Heart left ventricle (tissue), 16 donors: Measurements from ENCODE around the gene RNGTT. TPM values are rescaled to one million over a fixed set of nuclear protein-coding genes. Genes with fewer than 3 reads are reported as not detected.
A peak's percentile ranks its signal among the peaks of the same experiment; 100 is the strongest.

ENCODE experiments used
- ATAC-seq, 4 donors: fragments of 200-7000 bp; cut with Tn5 transposase; one replicate each; pipeline ENCODE4 v1.9.1; 2020 to 2022; ENCODE audit warnings: moderate library complexity in 4 of 4, mild to moderate bottlenecking in 3 of 4, moderate number of reproducible peaks in 1 of 4
- DNase-seq, 5 donors: peaks; one replicate each; pipeline ENCODE4 v3.0.0-alpha.2; 2020
- H3K27ac ChIP-seq, 12 donors: fragments of 200-600 bp; sonication (generic) in 4 of 12; one replicate each; pipeline versions ENCODE4 v1.5.0 to v1.8.0; 2016 to 2022; ENCODE audit warnings: mild to moderate bottlenecking in 2 of 12
- H3K27me3 ChIP-seq, 9 donors: fragments of 200-600 bp; sonication (generic) in 2 of 9; one replicate each; pipeline versions ENCODE4 v1.5.1 to v1.8.0; 2016 to 2022; ENCODE audit warnings: mild to moderate bottlenecking in 3 of 9
- H3K36me3 ChIP-seq, 9 donors: fragments of 200-600 bp; sonication (generic) in 2 of 9; one replicate each; pipeline versions ENCODE4 v1.5.0 to v1.8.0; 2018 to 2022; ENCODE audit warnings: mild to moderate bottlenecking in 2 of 9
- H3K4me1 ChIP-seq, 12 donors: fragments of 200-600 bp; sonication (generic) in 4 of 12; one replicate each; pipeline versions ENCODE4 v1.5.0 to v1.8.0; 2016 to 2022; ENCODE audit warnings: mild to moderate bottlenecking in 3 of 12
- H3K4me3 ChIP-seq, 12 donors: fragments of 200-600 bp; sonication (generic) in 4 of 12; one replicate each; pipeline versions ENCODE4 v1.5.0 to v1.8.0; 2017 to 2022; ENCODE audit warnings: mild to moderate bottlenecking in 9 of 12, moderate library complexity in 4 of 12
- H3K9me3 ChIP-seq, 12 donors: fragments of 200-600 bp; sonication (generic) in 4 of 12; one replicate each; pipeline versions ENCODE4 v1.5.0 to v1.8.0; 2016 to 2022; ENCODE audit warnings: mild to moderate bottlenecking in 1 of 12
- POLR2A ChIP-seq, 2 donors: fragments of 450-650 bp; IDR thresholded peaks; one replicate each; pipeline ENCODE4 v1.6.1; 2017; ENCODE audit warnings: antibody characterized with exemption in 2 of 2, mild to moderate bottlenecking in 2 of 2, moderate library complexity in 2 of 2
- WGBS, 4 donors: extraction: QIAGEN DNeasy Blood & Tissue Kit in 2 of 4; methylation state at CpG; one replicate each; pipeline versions ENCODE4 v1.1.5 to v1.1.7; 2013 to 2018; 5-methylcytosine and 5-hydroxymethylcytosine counted together
- intact Hi-C, 10 donors: fragments of 100-400 bp; cut with DNase I; formaldehyde crosslinking; loops; one replicate each; pipeline versions ENCODE4 v1.11.1 to v1.14.2; 2022
- polyA plus RNA-seq, 2 donors: library from polyadenylated mRNA; stranded (reverse); fragments of 200-250 nt; gene quantifications; one replicate each; pipeline ENCODE4 v1.2.3, GENCODE V29; 2013
- total RNA-seq, 9 donors: library from RNA; depleted of rRNA in 2 of 9; stranded (reverse); fragments of >200 nt in 2 of 9; fragmentation: NEBNext Ultra II Directional in 3 of 9; extraction: Animal tissue kit (Norgen Biotek cat#: 25700) in 3 of 9; gene quantifications; one replicate each; pipeline versions ENCODE4 v1.1.0 to v1.2.4, GENCODE V29; 2016 to 2023
- TF ChIP-seq, protein P1 (sequence below), 12 donors: fragments of 200-600 bp; sonication (generic) in 4 of 12; IDR thresholded peaks; one replicate each; pipeline versions ENCODE4 v1.5.0 to v1.8.0; 2018 to 2022; ENCODE audit warnings: antibody characterized with exemption in 12 of 12, mild to moderate bottlenecking in 5 of 12
- donor health status: ischemic (EF 13 %, LVEDD 7.1; RV severe dilation, severe dysfunction).
- donor health status: healthy with polysubstance abuse.
- donor health status: DM: no; HTN: yes; CAD: no.
- donor health status: DM: no; HTN: no; CAD: no.
- donor health status: ischemic (EF 25% LVEDD 6.9; RV normal size, moderate dysfunction).
- donor health status: ischemic (EF 25% LVEDD 5.7; RV mildly dilated, moderate dysfunction).
- donor health status: healthy.
- donor health status: DM: yes; HTN: yes; CAD: no.
- donor health status: ischemic (EF 35%, LVEDD 5.7; RV mildly dilated, moderate dysfunction).
- donor health status: nonischemic (EF 11% LVEDD 7.7; RV severe dilation, severe dysfunction).
- donor health status: DM: yes; HTN: yes; CAD: no.
- donor health status: PGD.
- donor health status: ischemic (EF 29% LVEDD 5.4; RV normal size, mild dysfunction).
- donor health status: nonischemic (EF 23%, LVEDD 6.1; RV moderate dilation, normal function).

The RNGTT gene
- total and polyA plus RNA-seq, 11 donors = 2.6 to 11.6 (median 9.1) TPM

DNA sequence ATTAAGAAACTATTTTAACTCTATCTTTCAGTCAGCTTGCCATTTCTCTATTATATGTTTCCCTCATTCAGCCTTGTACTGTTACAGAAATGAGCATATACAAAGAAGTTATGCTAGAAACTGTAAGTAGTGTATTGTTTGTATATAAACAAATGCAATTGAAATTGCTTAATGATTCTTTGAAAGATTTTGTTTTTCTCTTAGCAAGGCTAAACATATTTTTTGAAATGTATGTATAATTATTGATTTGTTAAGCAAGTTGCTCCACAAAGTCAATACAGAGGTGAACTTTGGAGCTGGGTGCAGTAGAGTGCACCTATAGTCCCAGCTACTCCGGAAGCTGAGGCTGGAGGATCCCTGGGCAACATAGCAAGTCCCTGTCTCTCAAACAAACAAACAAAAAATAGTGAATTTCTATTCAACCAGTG lies 253.6 kb downstream of the RNGTT start:
- no peak for TF ChIP-seq POLR2A (IDR thresholded peaks at IDR 0.05)
- TF ChIP-seq, protein P1, sequence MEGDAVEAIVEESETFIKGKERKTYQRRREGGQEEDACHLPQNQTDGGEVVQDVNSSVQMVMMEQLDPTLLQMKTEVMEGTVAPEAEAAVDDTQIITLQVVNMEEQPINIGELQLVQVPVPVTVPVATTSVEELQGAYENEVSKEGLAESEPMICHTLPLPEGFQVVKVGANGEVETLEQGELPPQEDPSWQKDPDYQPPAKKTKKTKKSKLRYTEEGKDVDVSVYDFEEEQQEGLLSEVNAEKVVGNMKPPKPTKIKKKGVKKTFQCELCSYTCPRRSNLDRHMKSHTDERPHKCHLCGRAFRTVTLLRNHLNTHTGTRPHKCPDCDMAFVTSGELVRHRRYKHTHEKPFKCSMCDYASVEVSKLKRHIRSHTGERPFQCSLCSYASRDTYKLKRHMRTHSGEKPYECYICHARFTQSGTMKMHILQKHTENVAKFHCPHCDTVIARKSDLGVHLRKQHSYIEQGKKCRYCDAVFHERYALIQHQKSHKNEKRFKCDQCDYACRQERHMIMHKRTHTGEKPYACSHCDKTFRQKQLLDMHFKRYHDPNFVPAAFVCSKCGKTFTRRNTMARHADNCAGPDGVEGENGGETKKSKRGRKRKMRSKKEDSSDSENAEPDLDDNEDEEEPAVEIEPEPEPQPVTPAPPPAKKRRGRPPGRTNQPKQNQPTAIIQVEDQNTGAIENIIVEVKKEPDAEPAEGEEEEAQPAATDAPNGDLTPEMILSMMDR (IDR thresholded peaks at IDR 0.05) = no peak
- H3K9me3 ChIP-seq = no peaks in the 10 kb centered on the region
- H3K36me3 ChIP-seq = no peaks in the 10 kb centered on the region
- no peaks in the 10 kb centered on the region for H3K27me3 ChIP-seq
- intact Hi-C loops = no loop called here
- WGBS, 4 donors = 92 to 96% (median 95%) methylated on average over 1 of the region's 1 CpG
- DNase-seq = no peak
- H3K4me3 ChIP-seq = no peak overlapping the region
- no peak for ATAC-seq
- H3K27ac ChIP-seq = no peak overlapping the region
- H3K4me1 ChIP-seq = peaks cover 0 to 17% (median 3%) of the 10 kb centered on the region in 12 donors

DNA sequence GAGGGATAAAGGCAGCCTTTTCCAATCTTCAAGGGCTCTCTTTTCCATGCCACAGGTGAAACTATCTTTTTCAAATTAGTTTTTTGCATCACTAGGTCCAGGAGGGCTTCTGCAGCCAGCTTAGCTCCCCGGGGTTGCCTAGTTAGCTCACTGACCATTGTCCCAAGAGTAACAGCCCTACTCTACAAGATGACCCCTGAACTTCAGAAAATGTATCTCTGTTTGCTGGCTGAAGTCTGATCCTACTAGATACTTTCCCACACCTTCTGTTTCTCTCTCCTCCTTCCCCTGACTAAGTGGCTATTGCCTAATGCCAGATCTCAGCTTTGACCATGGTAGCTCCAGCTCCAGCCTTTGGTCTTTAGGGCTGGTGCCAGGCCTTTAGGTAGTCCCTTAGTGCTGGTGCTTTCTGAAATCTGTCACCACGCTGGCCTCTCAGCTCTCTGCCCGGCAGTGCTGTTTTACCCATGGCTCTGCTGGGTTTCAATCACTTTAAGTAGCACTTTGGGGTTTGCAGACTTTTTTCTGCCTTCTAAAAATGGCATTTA lies 255.1 kb downstream of the RNGTT start:
- H3K27ac ChIP-seq = no peak overlapping the region
- H3K4me1 ChIP-seq = peaks cover 0 to 17% (median 3%) of the 10 kb centered on the region in 12 donors
- intact Hi-C loops = no loop called here
- no peaks in the 10 kb centered on the region for H3K36me3 ChIP-seq
- peaks cover 0 to 2% (median 0%) of the 10 kb centered on the region in 12 donors for H3K9me3 ChIP-seq
- no peaks in the 10 kb centered on the region for H3K27me3 ChIP-seq
- ATAC-seq = peak in 1 of 4 donors; percentile 36
- WGBS, 4 donors = 78 to 90% (median 85%) methylated on average over 3 of the region's 3 CpGs
- no peak for DNase-seq
- TF ChIP-seq POLR2A (IDR thresholded peaks at IDR 0.05) = no peak
- TF ChIP-seq, protein P1 (IDR thresholded peaks at IDR 0.05) = no peak
- no peak overlapping the region for H3K4me3 ChIP-seq

DNA sequence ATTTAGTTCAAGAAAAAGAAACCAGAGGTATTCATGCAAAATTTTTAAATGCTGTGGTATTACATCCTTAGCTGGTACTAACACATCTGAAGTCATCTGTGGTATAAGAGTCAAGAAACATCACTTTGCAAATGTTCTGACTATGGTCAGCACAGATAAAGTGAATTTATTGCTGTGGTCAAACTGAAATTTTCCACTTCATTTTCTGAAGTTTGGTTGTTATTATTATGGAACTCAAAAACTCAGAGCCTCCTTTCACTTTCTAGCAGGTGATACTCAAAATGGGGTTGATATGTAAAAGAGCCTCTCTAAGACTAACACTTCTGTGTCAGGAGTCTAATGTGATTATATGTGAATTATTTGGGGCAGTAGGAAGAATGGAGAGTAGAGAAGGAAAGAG lies 257.8 kb downstream of the RNGTT start:
- H3K36me3 ChIP-seq = no peaks in the 10 kb centered on the region

DNA sequence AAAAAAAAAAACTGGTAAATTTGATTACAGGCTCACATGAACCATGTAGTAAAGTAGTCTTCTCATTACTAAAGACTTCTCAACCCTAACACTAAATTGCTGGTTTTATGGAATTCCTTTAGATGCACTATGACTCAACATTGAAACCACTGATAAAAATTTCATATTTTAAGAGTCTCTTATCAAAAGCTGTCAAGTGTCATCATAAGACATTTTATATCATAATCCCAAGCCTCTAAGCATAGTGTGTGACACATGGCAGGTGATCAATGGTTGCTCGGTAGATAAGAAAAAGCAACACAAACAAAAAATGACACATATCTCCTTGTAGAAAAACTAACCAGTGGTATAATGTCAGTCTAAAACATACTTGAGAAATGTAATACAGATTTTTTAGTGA lies 258.4 kb downstream of the RNGTT start:
- Histone ChIP-seq H3K9me3 (peaks cover 0 to 5% (median 0%) of the 10 kb centered on the region in 12 donors), H3K4me1 (no peaks in the 10 kb centered on the region), H3K27me3 (no peaks in the 10 kb centered on the region), H3K36me3 (no peaks in the 10 kb centered on the region), H3K27ac (no peak overlapping the region), H3K4me3 (no peak overlapping the region)
- TF ChIP-seq POLR2A (IDR thresholded peaks at IDR 0.05) = no peak
- no peak for ATAC-seq
- 55 to 72% (median 58%) methylated on average over 1 of the region's 1 CpG for WGBS, 4 donors
- intact Hi-C loops = no loop called here
- no peak for DNase-seq

More for the DNA sequence above, 257.8 kb downstream of the RNGTT start:
- intact Hi-C loops = no loop called here
- Histone ChIP-seq H3K9me3 (peaks cover 0 to 5% (median 0%) of the 10 kb centered on the region in 12 donors), H3K4me3 (no peak overlapping the region), H3K4me1 (peaks cover 0 to under 1% (median 0%) of the 10 kb centered on the region in 12 donors), H3K27ac (no peak overlapping the region), H3K27me3 (no peaks in the 10 kb centered on the region)
- ATAC-seq (no peak), DNase-seq (no peak)
- TF ChIP-seq, protein P1 (IDR thresholded peaks at IDR 0.05) = no peak
- TF ChIP-seq POLR2A (IDR thresholded peaks at IDR 0.05) = no peak
